Thyroid gland (tissue), 4 donors: ENCODE measurements around the gene BATF. TPM values are rescaled to one million over a fixed set of nuclear protein-coding genes. Genes with fewer than 3 reads are reported as not detected.

Experiments
- DNase-seq, 2 donors: peaks; one replicate each; pipeline ENCODE4 v3.0.0-alpha.2; 2019
- H3K27ac ChIP-seq, 3 donors: fragments of 200-600 bp; sonication (generic); 1 replicate in 2 of 3; 2 replicates in 1 of 3; pipeline ENCODE4 v1.5.1; 2016 to 2019; ENCODE audit warnings: mild to moderate bottlenecking in 1 of 3, moderate library complexity in 1 of 3
- H3K27me3 ChIP-seq: fragments of 200-600 bp; sonication (generic); one replicate; pipeline ENCODE4 v1.5.1; 2019
- H3K36me3 ChIP-seq, 2 donors: fragments of 200-600 bp; sonication (generic); one replicate each; pipeline ENCODE4 v1.5.1; 2016 to 2019
- H3K4me1 ChIP-seq, 2 donors: fragments of 200-600 bp; sonication (generic); one replicate each; pipeline ENCODE4 v1.5.1; 2017 to 2019
- H3K4me3 ChIP-seq, 3 donors: fragments of 200-600 bp; sonication (generic); replicated peaks in 1 of 3; 1 replicate in 2 of 3; 2 replicates in 1 of 3; pipeline ENCODE4 v1.5.1; 2016; ENCODE audit warnings: mild to moderate bottlenecking in 1 of 3
- H3K9me3 ChIP-seq: fragments of 200-600 bp; sonication (generic); one replicate; pipeline ENCODE4 v1.5.1; 2017
- CTCF ChIP-seq, 6 experiments: fragments of 200-600 bp in 3 of 6; fragments of 450-650 bp in 3 of 6; sonication (generic) in 3 of 6; IDR thresholded peaks; one replicate each; pipeline ENCODE4 v1.5.1; 2016 to 2019; ENCODE audit warnings: antibody characterized with exemption in 6 of 6, mild to moderate bottlenecking in 2 of 6, inconsistent platforms in 1 of 6, moderate library complexity in 1 of 6
- POLR2A ChIP-seq, 2 donors: fragments of 450-650 bp; IDR thresholded peaks; one replicate each; pipeline ENCODE4 v1.6.1; 2017; ENCODE audit warnings: antibody characterized with exemption in 2 of 2, mild to moderate bottlenecking in 2 of 2, moderate library complexity in 1 of 2
- WGBS, 2 donors: methylation state at CpG; one replicate each; pipeline ENCODE4 v1.1.5; 2017; 5-methylcytosine and 5-hydroxymethylcytosine counted together
- intact Hi-C: fragments of 100-400 bp; cut with DNase I; formaldehyde crosslinking; loops from one replicate; pipeline ENCODE4 v1.15.1; 2023
- total RNA-seq, 4 donors: library from RNA; depleted of rRNA; stranded (reverse); fragments of >200 nt; gene quantifications; one replicate each; pipeline ENCODE4 v1.2.3, GENCODE V29; 2016

BATF gene
- total RNA-seq, 4 donors from 2014 or later, result 1.6 to 6.6 (median 4.9) TPM; not detected in 1

- Histone ChIP-seq H3K27ac (no peak overlapping the region), H3K36me3 (no peaks in the 10 kb centered on the region), H3K27me3 (no peaks in the 10 kb centered on the region), H3K4me1 (peaks cover 0 to 16% of the 10 kb centered on the region in 2 donors), H3K9me3 (no peaks in the 10 kb centered on the region), H3K4me3 (no peak overlapping the region)
- TF ChIP-seq CTCF (IDR thresholded peaks at IDR 0.05) (no peak), POLR2A (IDR thresholded peaks at IDR 0.05) (no peak)
- WGBS, 2 donors, result 62 to 65% methylated on average over 11 of the region's 11 CpGs
- intact Hi-C loops, result no loop called here
- DNase-seq, result no peak
These were observed 662 bp upstream of the BATF start for GRCh38 chr14:75521415-75522199.

GRCh38 chr14:75522983-75523318 is 682 bp downstream of the BATF start:
- H3K27me3 ChIP-seq, result no peaks in the 10 kb centered on the region
- H3K36me3 ChIP-seq, result no peaks in the 10 kb centered on the region
- H3K27ac ChIP-seq, result peak overlapping the region in 1 of 3 donors; percentile 46
- 39 to 41% methylated on average over 1 of the region's 1 CpG for WGBS, 2 donors
- H3K4me3 ChIP-seq, result no peak overlapping the region
- peaks cover 0 to 16% of the 10 kb centered on the region in 2 donors for H3K4me1 ChIP-seq
- no peak for TF ChIP-seq POLR2A (IDR thresholded peaks at IDR 0.05)
- no peak for TF ChIP-seq CTCF (IDR thresholded peaks at IDR 0.05)
- H3K9me3 ChIP-seq, result no peaks in the 10 kb centered on the region
- no peak for DNase-seq
- intact Hi-C loops, result no loop called here

GRCh38 chr14:75523771-75524171 is 1.5 kb downstream of the BATF start:
- DNase-seq, result no peak
- no peaks in the 10 kb centered on the region for H3K9me3 ChIP-seq
- H3K27ac ChIP-seq, result peak overlapping the region in 2 of 3 donors; percentile 8 to 46
- no peaks in the 10 kb centered on the region for H3K36me3 ChIP-seq
- H3K4me1 ChIP-seq, result peaks cover 0 to 16% of the 10 kb centered on the region in 2 donors
- no peaks in the 10 kb centered on the region for H3K27me3 ChIP-seq
- no peak overlapping the region for H3K4me3 ChIP-seq
- intact Hi-C loops, result no loop called here
- TF ChIP-seq CTCF (IDR thresholded peaks at IDR 0.05), result no peak
- no peak for TF ChIP-seq POLR2A (IDR thresholded peaks at IDR 0.05)
- 61 to 77% methylated on average over 3 of the region's 3 CpGs for WGBS, 2 donors

GRCh38 chr14:75525969-75526368 is 3.7 kb downstream of the BATF start:
- Histone ChIP-seq H3K9me3 (no peaks in the 10 kb centered on the region), H3K36me3 (no peaks in the 10 kb centered on the region), H3K4me1 (peaks cover 0 to 16% of the 10 kb centered on the region in 2 donors), H3K27ac (no peak overlapping the region), H3K4me3 (no peak overlapping the region), H3K27me3 (no peaks in the 10 kb centered on the region)
- intact Hi-C loops, result no loop called here
- DNase-seq, result no peak
- no peak for TF ChIP-seq CTCF (IDR thresholded peaks at IDR 0.05)
- TF ChIP-seq POLR2A (IDR thresholded peaks at IDR 0.05), result no peak
- WGBS, 2 donors, result 100% methylated on average over 1 of the region's 1 CpG

- DNase-seq, result no peak
- H3K27ac ChIP-seq, result no peak overlapping the region
- no peaks in the 10 kb centered on the region for H3K27me3 ChIP-seq
- TF ChIP-seq CTCF (IDR thresholded peaks at IDR 0.05), result no peak
- no peak for TF ChIP-seq POLR2A (IDR thresholded peaks at IDR 0.05)
- no peak overlapping the region for H3K4me3 ChIP-seq
- intact Hi-C loops, result no loop called here
- 91 to 93% methylated on average over 8 of the region's 8 CpGs for WGBS, 2 donors
- H3K36me3 ChIP-seq, result no peaks in the 10 kb centered on the region
- no peaks in the 10 kb centered on the region for H3K9me3 ChIP-seq
- peaks cover 0 to 16% of the 10 kb centered on the region in 2 donors for H3K4me1 ChIP-seq
These were observed 5.3 kb downstream of the BATF start for GRCh38 chr14:75527449-75528163.
